HL-60 (cell line): ENCODE measurements around the gene AKR1B15.

ENCODE experiments used
- DNase-seq, 2 experiments: peaks; one replicate each; pipeline ENCODE4 v3.0.0-alpha.2; 2010 to 2020; ENCODE audit warnings: low read depth in 1 of 2, low spot score in 1 of 2
- H3K27ac ChIP-seq: fragments of 250-450 bp; sonication (Bioruptor Pico); replicated peaks from 2 replicates; pipeline ENCODE4 v1.5.1; 2020; ENCODE audit warnings: mild to moderate bottlenecking, moderate library complexity
- H3K27me3 ChIP-seq: fragments of 250-450 bp; sonication (Bioruptor Pico); 2 replicates; pipeline ENCODE4 v1.5.1; 2021; ENCODE audit warnings: mild to moderate bottlenecking, moderate library complexity; ENCODE audit not compliant: insufficient read depth, poor library complexity, severe bottlenecking
- H3K4me3 ChIP-seq: replicated peaks from 2 replicates; pipeline ENCODE4 v1.5.1; 2011; ENCODE audit warnings: mild to moderate bottlenecking, control low read depth, low read length; ENCODE audit not compliant: insufficient read depth
- CTCF ChIP-seq: IDR thresholded peaks from one replicate; pipeline ENCODE4 v1.5.1; 2011; ENCODE audit warnings: low read length, control low read depth, inconsistent platforms; ENCODE audit not compliant: insufficient read depth
- GABPA ChIP-seq: IDR thresholded peaks from 2 replicates; pipeline ENCODE4 v1.6.1; 2012; ENCODE audit warnings: low read depth
- POLR2AphosphoS5 ChIP-seq: IDR thresholded peaks from 2 replicates; pipeline ENCODE4 v1.6.1; 2012; ENCODE audit warnings: low read depth
- SPI1 ChIP-seq: IDR thresholded peaks from 2 replicates; pipeline ENCODE4 v1.6.1; 2012; ENCODE audit warnings: low read depth, mild to moderate bottlenecking, borderline replicate concordance
- TF ChIP-seq, protein P1 (sequence below): IDR thresholded peaks from 2 replicates; pipeline ENCODE4 v1.6.1; 2012; ENCODE audit warnings: low read depth; ENCODE audit not compliant: insufficient replicate concordance

The AKR1B15 gene

DNA sequence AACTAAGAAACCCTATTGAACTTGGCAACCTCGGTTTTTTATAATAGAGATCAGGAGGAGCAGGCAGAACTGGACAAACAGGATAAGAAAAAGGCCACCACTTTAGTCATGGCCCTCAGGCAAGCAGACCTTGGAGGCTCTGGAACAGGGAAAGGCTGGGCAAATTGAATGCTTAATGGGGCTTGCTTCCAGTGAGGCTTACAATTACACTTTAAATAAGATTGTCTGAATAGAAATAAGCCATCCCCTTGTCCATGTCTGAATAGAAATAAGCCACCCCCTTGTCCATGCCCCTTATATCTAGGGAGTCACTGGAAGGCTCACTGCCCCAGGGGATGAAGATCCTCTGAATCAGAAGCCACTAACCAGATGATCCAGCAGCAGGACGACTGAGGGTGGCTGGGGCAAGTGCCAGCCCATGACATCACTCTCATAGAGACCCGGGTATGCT, 40.6 kb downstream of the AKR1B15 start:
- H3K27me3 ChIP-seq = no peaks in the 10 kb centered on the region
- no peak for DNase-seq
- H3K27ac ChIP-seq = no peak overlapping the region
- H3K4me3 ChIP-seq = no peak overlapping the region
- TF ChIP-seq GABPA (no peak), POLR2AphosphoS5 (no peak), SPI1 (no peak), CTCF (no peak)
- TF ChIP-seq, protein P1, sequence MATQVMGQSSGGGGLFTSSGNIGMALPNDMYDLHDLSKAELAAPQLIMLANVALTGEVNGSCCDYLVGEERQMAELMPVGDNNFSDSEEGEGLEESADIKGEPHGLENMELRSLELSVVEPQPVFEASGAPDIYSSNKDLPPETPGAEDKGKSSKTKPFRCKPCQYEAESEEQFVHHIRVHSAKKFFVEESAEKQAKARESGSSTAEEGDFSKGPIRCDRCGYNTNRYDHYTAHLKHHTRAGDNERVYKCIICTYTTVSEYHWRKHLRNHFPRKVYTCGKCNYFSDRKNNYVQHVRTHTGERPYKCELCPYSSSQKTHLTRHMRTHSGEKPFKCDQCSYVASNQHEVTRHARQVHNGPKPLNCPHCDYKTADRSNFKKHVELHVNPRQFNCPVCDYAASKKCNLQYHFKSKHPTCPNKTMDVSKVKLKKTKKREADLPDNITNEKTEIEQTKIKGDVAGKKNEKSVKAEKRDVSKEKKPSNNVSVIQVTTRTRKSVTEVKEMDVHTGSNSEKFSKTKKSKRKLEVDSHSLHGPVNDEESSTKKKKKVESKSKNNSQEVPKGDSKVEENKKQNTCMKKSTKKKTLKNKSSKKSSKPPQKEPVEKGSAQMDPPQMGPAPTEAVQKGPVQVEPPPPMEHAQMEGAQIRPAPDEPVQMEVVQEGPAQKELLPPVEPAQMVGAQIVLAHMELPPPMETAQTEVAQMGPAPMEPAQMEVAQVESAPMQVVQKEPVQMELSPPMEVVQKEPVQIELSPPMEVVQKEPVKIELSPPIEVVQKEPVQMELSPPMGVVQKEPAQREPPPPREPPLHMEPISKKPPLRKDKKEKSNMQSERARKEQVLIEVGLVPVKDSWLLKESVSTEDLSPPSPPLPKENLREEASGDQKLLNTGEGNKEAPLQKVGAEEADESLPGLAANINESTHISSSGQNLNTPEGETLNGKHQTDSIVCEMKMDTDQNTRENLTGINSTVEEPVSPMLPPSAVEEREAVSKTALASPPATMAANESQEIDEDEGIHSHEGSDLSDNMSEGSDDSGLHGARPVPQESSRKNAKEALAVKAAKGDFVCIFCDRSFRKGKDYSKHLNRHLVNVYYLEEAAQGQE = no peak

GRCh38 chr7:134593530-134594392, 44.9 kb downstream of the AKR1B15 start:
- Histone ChIP-seq H3K27ac (no peak overlapping the region), H3K27me3 (no peaks in the 10 kb centered on the region), H3K4me3 (no peak overlapping the region)
- no peak for TF ChIP-seq POLR2AphosphoS5
- TF ChIP-seq, protein P1 = no peak
- TF ChIP-seq SPI1 = no peak
- no peak for TF ChIP-seq CTCF
- no peak for TF ChIP-seq GABPA
- peak in 1 of 2 experiments; percentile 44 for DNase-seq

- Histone ChIP-seq H3K27ac (no peak overlapping the region), H3K27me3 (no peaks in the 10 kb centered on the region), H3K4me3 (no peak overlapping the region)
- DNase-seq = no peak
- TF ChIP-seq, protein P1 = no peak
- TF ChIP-seq GABPA (no peak), CTCF (no peak), SPI1 (no peak), POLR2AphosphoS5 (no peak)
Measured at GRCh38 chr7:134594877-134595276, 46.0 kb downstream of the AKR1B15 start.
